ENCODE results near the gene SNX27.
"Not testable (repeated sequence)": the region's sequence is repeated elsewhere in the genome, so short reads cannot be mapped to it uniquely, and the experiment has no call there.

SNX27 gene

DNA sequence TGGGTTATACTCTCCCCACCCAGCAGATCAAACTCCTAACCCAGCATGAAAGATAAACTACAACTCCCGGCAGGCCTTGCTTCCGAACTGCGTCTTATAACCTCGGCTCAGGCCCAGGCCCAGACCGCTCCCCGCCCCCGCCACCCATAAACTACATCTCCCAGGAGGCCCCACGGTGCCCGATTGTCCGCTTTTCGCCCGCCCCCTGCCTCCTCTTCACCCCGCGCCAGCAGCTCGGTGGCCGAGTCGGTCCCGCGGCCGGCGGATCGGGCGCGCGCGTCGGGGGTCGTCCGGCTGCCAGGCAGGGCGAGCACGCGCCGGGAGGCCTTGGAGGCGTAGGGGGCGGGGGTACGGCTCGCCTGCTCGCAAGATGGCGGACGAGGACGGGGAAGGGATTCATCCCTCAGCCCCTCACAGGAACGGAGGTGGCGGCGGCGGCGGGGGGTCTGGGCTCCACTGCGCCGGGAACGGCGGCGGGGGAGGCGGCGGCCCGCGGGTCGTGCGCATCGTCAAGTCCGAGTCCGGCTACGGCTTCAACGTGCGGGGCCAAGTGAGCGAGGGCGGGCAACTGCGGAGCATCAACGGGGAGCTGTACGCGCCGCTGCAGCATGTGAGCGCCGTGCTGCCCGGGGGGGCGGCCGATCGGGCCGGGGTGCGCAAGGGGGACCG, at the start of gene SNX27:
TSS of gene SNX27 (plus strand) at position 219 of the 669 bp plus-strand sequence. CDS start at position 371, 152 bp downstream.
- peak; percentile 79 for DNase-seq

- DNase-seq: no peak
These were observed 49.2 kb upstream of the SNX27 start for GRCh38 chr1:151562661-151563060.

DNA sequence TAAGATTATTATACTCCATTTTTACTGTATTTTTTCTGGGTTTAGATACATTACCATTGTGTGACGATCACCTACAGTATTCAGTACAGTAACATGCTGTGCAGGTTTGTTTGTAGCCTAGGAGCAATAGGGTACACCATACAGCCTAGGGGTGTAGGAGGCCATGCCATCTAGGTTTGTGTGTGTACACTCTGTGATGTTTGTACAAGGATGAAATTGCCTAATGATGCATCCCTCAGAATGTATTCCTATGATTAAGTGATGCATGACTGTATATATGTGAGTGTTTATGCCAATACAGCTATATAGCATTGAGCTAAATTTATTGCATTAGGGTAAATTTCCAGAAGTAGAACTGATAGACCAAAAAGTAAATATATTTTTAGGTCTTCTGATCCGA, 48.5 kb upstream of the SNX27 start:
- DNase-seq: no peak

- no peak for DNase-seq
These were observed 46.2 kb upstream of the SNX27 start for GRCh38 chr1:151565502-151566189.

DNA sequence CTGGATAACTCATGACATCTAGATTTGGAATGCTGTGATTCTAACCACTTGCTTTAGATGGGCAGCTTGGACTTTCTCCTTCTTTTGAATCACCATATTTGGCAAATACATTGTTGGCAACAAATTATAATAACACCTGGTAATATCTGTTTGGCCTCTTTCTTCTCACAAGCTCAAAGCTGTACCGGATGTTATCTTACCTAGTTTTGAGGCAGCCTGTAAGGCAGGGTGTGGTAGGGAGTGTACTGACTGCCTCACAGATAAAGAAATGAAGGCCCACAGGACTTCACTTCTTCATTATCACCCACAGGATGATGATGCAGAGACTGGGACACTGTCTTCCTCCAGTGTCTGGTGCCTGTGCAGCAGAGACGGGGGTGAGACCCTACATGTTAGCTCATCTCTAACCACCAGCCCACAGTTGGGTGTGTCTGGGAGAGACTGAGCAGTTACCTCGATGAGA, 43.2 kb upstream of the SNX27 start:
- DNase-seq: no peak

DNA sequence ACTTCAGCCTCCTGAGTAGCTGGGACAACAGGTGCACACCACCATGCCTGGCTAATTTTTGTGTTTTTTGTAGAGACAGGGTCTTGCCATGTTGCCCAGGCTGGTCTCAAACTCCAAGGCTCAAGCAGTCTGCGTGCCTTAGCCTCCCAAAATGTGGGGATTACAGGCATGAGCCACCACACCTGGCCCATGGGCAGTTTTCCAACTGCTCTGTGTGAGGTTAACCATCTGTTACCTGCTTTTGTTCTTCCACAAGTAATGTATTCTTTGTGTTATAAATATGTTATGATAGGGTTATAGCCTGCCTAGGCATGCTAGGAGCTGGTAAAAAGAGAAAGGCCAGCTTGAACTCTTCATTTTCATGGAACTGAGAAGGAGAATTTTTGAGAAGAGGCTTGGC, 41.0 kb upstream of the SNX27 start:
- no peak for DNase-seq

- DNase-seq: peak; percentile 31
These were observed 37.0 kb upstream of the SNX27 start for GRCh38 chr1:151574575-151575529.

DNA sequence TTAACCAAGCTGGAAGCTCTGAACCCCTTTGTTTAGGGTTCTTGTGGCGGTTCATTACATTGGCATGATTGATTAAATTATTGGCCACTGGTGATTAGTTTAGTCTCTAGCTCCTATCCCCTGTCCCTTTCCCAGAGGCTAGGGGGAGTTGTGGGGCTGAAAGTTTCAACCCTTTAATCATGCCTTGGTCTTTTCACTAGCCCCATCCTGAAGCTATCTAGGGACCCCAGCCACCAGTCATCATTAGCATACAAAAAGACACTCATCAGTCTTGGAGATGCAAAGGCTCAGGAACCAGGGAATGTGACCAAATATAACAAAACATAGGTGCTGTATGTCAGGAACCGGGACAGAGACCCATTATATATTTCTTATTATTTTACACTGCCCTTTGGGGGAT, 34.7 kb upstream of the SNX27 start:
- DNase-seq: no peak

- DNase-seq: no peak
These were observed 32.9 kb upstream of the SNX27 start for GRCh38 chr1:151578941-151579340.

DNA sequence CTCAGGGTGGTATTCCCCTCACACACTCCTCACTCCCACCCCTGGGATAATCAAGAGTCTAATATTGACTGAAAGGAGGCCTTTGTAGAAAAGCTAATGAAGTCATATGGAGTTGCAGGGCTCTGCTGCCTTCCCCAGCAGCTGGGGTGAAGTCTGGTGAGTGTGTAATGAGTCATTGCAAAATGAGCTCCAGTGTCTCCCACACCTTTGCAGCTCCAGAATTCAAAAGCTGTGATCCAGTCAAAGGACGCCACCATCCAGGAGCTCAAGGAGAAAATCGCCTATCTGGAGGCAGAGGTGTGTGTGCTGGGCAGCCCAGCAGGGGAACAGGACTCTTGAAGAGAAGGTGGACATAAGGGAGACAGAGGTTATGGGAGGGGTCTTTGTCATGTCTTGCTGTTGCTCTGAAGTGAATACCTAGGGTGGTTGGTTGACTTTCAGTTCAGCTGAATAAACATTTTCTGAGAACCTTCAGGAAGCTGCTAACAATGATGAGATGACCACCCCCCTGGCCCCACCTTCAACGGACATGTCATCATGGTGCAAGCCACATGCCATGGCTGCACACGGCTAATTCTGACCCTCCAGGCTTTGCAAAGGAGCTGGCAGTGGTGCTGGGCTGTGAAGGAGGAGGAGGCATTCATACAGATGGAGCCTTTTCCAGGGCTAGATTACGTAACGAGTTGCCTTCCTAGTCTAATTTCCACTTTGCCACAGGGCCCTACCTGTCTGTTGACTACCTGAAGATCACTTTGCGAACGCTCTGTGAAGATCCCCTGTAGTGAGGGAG, 32.2 kb upstream of the SNX27 start:
- DNase-seq: no peak

GRCh38 chr1:151581451-151581850, 30.4 kb upstream of the SNX27 start:
- DNase-seq: no peak

- no peak for DNase-seq
These were observed 29.9 kb upstream of the SNX27 start for GRCh38 chr1:151581921-151582320.

GRCh38 chr1:151583796-151584195, 28.1 kb upstream of the SNX27 start:
- no peak for DNase-seq

DNA sequence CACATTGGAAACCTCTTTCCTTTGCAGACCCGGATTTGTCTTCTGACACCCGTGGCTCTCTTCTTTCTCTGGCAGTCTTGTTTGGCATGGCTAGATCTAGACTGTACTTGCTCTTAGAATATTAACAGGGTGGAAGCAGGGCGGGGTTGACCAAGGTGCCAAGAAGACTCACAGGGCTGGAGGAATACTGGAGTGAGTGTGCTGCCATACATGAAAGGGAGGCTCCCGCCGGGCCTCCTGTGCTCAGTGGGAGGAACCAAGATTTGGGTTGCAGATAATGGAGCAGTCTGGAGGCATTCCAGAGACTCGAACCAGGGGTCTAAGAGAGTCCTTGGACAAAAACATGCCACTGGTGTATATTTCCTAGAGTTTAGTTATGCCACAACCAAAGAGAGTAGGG, 27.6 kb upstream of the SNX27 start:
- no peak for DNase-seq

DNA sequence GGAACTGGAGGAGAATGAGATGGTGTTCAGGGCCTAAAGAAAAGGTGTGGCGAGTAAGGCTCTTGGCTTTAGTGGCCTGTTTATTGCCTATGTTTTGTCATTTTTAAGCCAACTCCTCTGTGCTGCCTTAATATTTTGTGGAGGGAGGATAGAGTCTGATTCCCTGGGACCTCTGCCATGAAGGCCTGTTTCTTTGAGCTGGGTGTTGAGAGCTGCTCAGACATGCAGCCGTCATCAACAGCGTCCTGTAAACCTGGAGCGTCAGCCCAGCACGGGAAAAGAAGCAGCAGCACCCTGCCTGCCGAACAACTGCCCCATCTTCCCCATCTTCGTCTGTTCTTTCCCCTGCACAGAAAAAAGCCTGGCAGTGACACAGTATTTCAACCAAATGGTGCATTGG, 27.1 kb upstream of the SNX27 start:
- DNase-seq: no peak

GRCh38 chr1:151585622-151586021, 26.2 kb upstream of the SNX27 start:
- DNase-seq: peak; percentile 42

GRCh38 chr1:151590961-151591360, 20.9 kb upstream of the SNX27 start:
- no peak for DNase-seq

GRCh38 chr1:151593730-151594129, 18.1 kb upstream of the SNX27 start:
- no peak for DNase-seq

- DNase-seq: no peak
These were observed 17.7 kb upstream of the SNX27 start for GRCh38 chr1:151594143-151594625.

DNA sequence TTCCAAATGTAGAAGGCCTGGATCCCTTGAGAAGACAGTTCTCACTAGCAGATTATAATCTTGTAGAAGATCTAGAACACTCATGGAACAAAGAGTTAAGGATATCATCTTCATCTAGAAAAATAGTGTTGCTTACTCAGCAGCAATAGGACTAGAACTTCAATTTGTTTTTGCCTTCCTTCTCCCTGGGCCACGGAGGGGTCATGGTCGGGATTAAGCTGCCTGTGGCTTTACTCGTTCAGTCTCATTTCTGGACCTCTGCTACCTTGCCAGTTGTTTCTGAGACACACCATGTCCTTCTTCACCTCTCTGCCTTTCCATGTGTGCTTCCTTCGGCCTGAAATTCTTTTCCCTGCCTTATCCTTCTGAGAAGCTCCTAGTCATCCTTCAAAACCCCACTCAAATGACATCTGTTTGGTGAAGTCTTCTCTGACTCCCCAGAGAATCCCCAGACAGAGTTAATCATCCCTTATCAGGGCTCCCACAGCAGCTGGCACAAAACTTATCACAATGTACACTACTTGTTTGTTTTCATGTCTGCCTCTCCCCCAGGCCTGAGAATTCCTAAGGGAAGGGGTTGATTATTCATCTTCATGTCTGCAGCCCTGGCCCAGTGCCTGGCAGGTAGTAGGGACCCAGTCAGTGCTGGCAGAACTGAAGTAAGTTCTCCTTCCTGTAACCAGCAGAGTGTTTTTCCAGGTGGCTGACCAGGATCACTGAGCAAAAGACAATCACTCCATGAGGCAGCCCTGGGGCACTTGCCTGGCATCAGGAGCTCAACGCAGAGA, 15.5 kb upstream of the SNX27 start:
- no peak for DNase-seq

- DNase-seq: not testable (repeated sequence)
These were observed 9.3 kb upstream of the SNX27 start for GRCh38 chr1:151602550-151602949.

- no peak for DNase-seq
These were observed 7.6 kb upstream of the SNX27 start for GRCh38 chr1:151604291-151604690.
